ENCODE measurements around the gene RDH12. TPM values are rescaled to one million over a fixed set of nuclear protein-coding genes. Genes with fewer than 3 reads are reported as not detected.
"Not testable (repeated sequence)": the region's sequence is repeated elsewhere in the genome, so short reads cannot be mapped to it uniquely, and the experiment has no call there.

RDH12 gene
- total RNA-seq, 1 experiment from 2014 or later = not detected

- no peaks in the 10 kb centered on the region for H3K27me3 ChIP-seq (replicated peaks; ENCODE audit: insufficient read depth, low read depth, low read length, poor library complexity)
- no peaks in the 10 kb centered on the region for H3K36me3 ChIP-seq (ENCODE audit: insufficient read depth, low read length, poor library complexity, severe bottlenecking)
- BruUV-seq (replicated peaks) = no TSS peak
- ChIA-PET CTCF (interaction anchor here (0.6 to 2.4 kb wide), 7 partner anchors 10 to 345 kb away, joined by 3 to 27 read pairs (median 13); partner anchors contain the start of genes ARG2, ATP6V1D, EIF2S1 and RDH11), POLR2A (ENCODE audit: low non-redundant PET) (no interaction called here)
- no peak overlapping the region for H3K4me3 ChIP-seq (ENCODE audit: low read depth, low read length, poor library complexity, severe bottlenecking)
- no peaks in the 10 kb centered on the region for H3K4me1 ChIP-seq (ENCODE audit: insufficient read depth, low read length, poor library complexity, severe bottlenecking)
- no peak for DNase-seq (ENCODE audit: low spot score)
- intact Hi-C loops (cut with micrococcal nuclease; ENCODE audit: unreplicated experiment) = loop anchor here (2.0 to 10.0 kb wide), 2 partner anchors 180 to 278 kb away; no protein-coding TSS in a partner anchor
- no peak overlapping the region for H3K27ac ChIP-seq (ENCODE audit: low read depth, low read length, poor library complexity, severe bottlenecking)
- peaks cover 18% of the 10 kb centered on the region for H3K9me3 ChIP-seq (ENCODE audit: low read depth, low read length, poor library complexity, severe bottlenecking)
- TF ChIP-seq CTCF (conservative IDR thresholded peaks at IDR 0.05; ENCODE audit: low read depth, low read length) (no peak), EZH2 (IDR thresholded peaks at IDR 0.05; ENCODE audit: borderline replicate concordance, low read depth, low read length, poor library complexity, severe bottlenecking) (no peak)
Observed at GRCh38 chr14:67705211-67705610, 3.5 kb downstream of the RDH12 start.

- POLR2A ChIA-PET (ENCODE audit: low non-redundant PET); H3K27ac ChIP-seq (ENCODE audit: low read depth, low read length, poor library complexity, severe bottlenecking); H3K27me3 ChIP-seq (replicated peaks; ENCODE audit: insufficient read depth, low read depth, low read length, poor library complexity); H3K4me1 ChIP-seq (ENCODE audit: insufficient read depth, low read length, poor library complexity, severe bottlenecking); BruUV-seq (replicated peaks); DNase-seq (ENCODE audit: low spot score); CTCF ChIA-PET; H3K4me3 ChIP-seq (ENCODE audit: low read depth, low read length, poor library complexity, severe bottlenecking); H3K36me3 ChIP-seq (ENCODE audit: insufficient read depth, low read length, poor library complexity, severe bottlenecking): not testable (repeated sequence)
- H3K9me3 ChIP-seq (ENCODE audit: low read depth, low read length, poor library complexity, severe bottlenecking) = peaks cover 21% of the 10 kb centered on the region
- intact Hi-C loops (cut with micrococcal nuclease; ENCODE audit: unreplicated experiment) = loop anchor here (10.0 kb wide), 1 partner anchor 185 kb away; no protein-coding TSS in a partner anchor
Observed at GRCh38 chr14:67709346-67709745, 7.7 kb downstream of the RDH12 start.

GRCh38 chr14:67709796-67710195 lies 8.1 kb downstream of the RDH12 start:
- CTCF ChIA-PET; H3K4me3 ChIP-seq (ENCODE audit: low read depth, low read length, poor library complexity, severe bottlenecking); POLR2A ChIA-PET (ENCODE audit: low non-redundant PET); H3K4me1 ChIP-seq (ENCODE audit: insufficient read depth, low read length, poor library complexity, severe bottlenecking); DNase-seq (ENCODE audit: low spot score); H3K27me3 ChIP-seq (replicated peaks; ENCODE audit: insufficient read depth, low read depth, low read length, poor library complexity); H3K27ac ChIP-seq (ENCODE audit: low read depth, low read length, poor library complexity, severe bottlenecking); BruUV-seq (replicated peaks); H3K36me3 ChIP-seq (ENCODE audit: insufficient read depth, low read length, poor library complexity, severe bottlenecking): not testable (repeated sequence)
- peaks cover 21% of the 10 kb centered on the region for H3K9me3 ChIP-seq (ENCODE audit: low read depth, low read length, poor library complexity, severe bottlenecking)
- intact Hi-C loops (cut with micrococcal nuclease; ENCODE audit: unreplicated experiment) = loop anchor here (10.0 kb wide), 1 partner anchor 185 kb away; no protein-coding TSS in a partner anchor

- CTCF ChIA-PET = no interaction called here
- intact Hi-C loops (cut with micrococcal nuclease; ENCODE audit: unreplicated experiment) = no loop called here
- peak; percentile 16 for DNase-seq (ENCODE audit: low spot score)
- no peaks in the 10 kb centered on the region for H3K4me1 ChIP-seq (ENCODE audit: insufficient read depth, low read length, poor library complexity, severe bottlenecking)
- peaks cover 21% of the 10 kb centered on the region for H3K9me3 ChIP-seq (ENCODE audit: low read depth, low read length, poor library complexity, severe bottlenecking)
- H3K4me3 ChIP-seq (ENCODE audit: low read depth, low read length, poor library complexity, severe bottlenecking) = no peak overlapping the region
- no peak overlapping the region for H3K27ac ChIP-seq (ENCODE audit: low read depth, low read length, poor library complexity, severe bottlenecking)
- no peaks in the 10 kb centered on the region for H3K36me3 ChIP-seq (ENCODE audit: insufficient read depth, low read length, poor library complexity, severe bottlenecking)
- no peaks in the 10 kb centered on the region for H3K27me3 ChIP-seq (replicated peaks; ENCODE audit: insufficient read depth, low read depth, low read length, poor library complexity)
- no TSS peak for BruUV-seq (replicated peaks)
- POLR2A ChIA-PET (ENCODE audit: low non-redundant PET) = no interaction called here
- TF ChIP-seq CTCF (conservative IDR thresholded peaks at IDR 0.05; ENCODE audit: low read depth, low read length) (no peak), EZH2 (IDR thresholded peaks at IDR 0.05; ENCODE audit: borderline replicate concordance, low read depth, low read length, poor library complexity, severe bottlenecking) (no peak)
Observed at GRCh38 chr14:67710209-67710608, 8.5 kb downstream of the RDH12 start.

Measured in A673 (cell line).